Measurements from ENCODE around the gene ZNF474.

GRCh38 chr5:122183788-122184170 is 54.4 kb downstream of the ZNF474 start:
- TF ChIP-seq CTCF (IDR thresholded peaks at IDR 0.05) = no peak
- no peak for TF ChIP-seq POLR2A (IDR thresholded peaks at IDR 0.05)

Measured in ovary (tissue), 3 donors.